Activated CD4-positive, alpha-beta T cell treated with anti-CD3 and anti-CD28 coated beads, Interleukin-2, Interleukin-6, amounts not matched to agents 100 ng/mL and 50 ng/mL, durations not matched to agents 16 hours and 8 hours (primary cell): ENCODE results near the gene ANKRD39.
"Not testable (repeated sequence)": the region's sequence is repeated elsewhere in the genome, so short reads cannot be mapped to it uniquely, and the experiment has no call there.

ENCODE experiments used
- DNase-seq: peaks from one replicate; pipeline ENCODE4 v3.0.0-alpha.2; 2020

The ANKRD39 gene

DNA sequence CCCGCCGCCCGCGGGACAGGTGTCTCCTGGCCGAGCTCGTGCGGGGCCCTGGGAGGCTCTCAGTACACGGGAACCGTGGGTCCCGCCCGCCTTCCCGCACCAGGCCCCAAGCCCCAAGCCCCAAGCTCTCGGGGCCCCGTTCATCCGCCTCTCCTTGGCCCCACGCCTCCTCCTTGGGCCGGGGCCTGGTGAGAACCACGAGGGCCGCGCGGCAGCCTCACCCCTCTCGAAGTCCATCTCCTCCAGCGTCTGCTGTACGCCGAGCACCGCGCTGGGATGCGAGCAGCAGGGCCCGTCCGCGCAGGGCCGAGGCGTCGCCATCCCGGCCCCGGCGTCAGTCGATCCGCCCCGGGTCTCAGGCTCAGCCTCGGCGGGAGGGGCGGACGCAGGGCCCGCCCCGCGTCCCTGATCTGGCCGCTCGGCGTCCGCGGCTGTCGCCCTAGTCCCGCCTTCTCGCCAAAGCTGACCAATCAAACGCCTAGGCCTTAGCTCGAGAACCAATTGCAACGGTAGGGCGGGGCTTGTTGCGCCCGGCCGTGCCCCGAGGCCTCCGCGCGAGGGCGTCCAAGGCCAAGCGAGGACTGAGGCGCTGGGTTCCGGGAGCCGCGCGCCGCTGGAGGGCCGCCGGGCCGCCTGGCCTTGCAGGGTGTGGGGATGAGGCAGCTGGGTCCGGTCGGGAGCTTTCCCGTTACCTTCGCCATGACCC, at the start of gene ANKRD39:
ANKRD39 (minus strand) TSS at position 350 of the 706 bp plus-strand sequence; CDS start at position 321, 29 bp downstream.
- DNase-seq, result peak; percentile 99

DNA sequence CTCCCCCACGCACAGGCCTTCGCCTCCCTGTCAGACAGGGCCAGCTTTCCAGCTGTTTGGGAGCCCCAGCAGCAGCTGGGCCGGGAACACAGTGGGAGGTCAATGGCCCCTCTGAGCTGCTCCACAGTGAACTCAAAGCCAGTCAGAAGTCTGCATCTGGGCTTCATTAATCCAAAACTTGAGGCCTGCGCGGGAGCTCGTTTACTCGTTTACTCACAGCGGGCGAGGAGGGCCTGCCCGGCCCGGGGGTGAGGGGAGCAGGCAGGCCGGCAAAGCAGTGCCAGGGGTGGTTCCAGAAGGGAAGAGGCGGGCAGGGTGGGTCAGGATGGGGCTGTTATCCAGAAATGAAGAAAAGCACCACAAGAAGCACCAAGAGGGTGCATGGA, 48.9 kb upstream of the ANKRD39 start:
- DNase-seq, result no peak

- DNase-seq, result no peak
These were observed 46.0 kb upstream of the ANKRD39 start for GRCh38 chr2:96903815-96904214.

DNA sequence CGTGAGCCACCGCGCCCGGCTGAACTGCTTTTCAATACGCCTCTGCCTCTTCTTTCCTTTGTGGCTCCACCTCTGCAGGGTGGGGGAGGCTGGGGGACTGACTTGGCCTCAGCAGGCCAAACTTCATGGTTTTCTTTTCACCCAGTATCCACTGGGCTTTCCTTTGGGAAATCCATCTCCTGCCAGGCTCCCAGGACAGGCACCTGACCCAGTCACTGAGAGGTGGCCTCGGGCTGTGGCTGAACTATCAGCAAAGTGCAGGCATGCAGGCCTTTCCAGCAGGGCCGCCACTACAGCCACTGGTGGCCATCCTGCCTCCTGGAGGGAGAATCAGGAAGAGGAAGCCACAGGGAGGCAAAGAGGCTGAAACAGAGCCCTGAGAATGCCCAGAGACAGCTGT, 45.5 kb upstream of the ANKRD39 start:
- DNase-seq, result no peak

DNA sequence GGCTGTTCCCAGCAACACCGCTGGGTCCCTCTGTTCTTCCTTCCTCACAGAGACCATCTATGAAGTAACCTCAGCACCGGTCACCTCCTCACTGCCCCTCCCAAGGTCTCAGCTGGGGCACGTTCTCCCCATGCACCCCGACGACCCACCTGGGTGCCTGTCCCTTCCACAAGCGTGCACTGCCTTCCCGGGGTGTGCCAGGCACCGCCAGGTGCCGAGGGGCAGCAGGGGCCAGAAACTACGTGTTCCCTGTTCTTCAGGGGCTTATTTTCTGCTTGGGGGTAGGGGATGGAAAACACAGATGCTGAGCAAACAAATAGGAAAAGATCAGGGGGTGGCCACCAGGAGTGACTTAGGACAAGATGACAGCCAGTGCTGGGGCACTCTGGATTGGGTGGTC, 42.4 kb upstream of the ANKRD39 start:
- DNase-seq, result no peak

DNA sequence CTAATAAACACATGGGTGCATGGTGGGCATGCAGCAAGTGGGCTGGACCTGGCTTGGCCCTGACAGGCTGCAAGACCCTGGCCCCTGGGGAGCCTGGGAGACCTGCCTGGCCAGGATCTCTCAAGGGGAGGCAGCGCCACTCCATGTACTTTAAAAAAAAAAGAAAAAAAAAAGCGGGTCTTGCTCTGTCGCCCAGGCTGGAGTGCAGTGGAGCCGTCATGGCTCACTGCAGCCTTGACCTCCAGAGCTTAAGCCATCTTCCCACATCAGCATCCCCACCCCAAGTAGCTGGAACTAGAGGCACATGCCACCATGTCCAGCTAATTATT, 41.6 kb upstream of the ANKRD39 start:
- DNase-seq, result no peak

DNA sequence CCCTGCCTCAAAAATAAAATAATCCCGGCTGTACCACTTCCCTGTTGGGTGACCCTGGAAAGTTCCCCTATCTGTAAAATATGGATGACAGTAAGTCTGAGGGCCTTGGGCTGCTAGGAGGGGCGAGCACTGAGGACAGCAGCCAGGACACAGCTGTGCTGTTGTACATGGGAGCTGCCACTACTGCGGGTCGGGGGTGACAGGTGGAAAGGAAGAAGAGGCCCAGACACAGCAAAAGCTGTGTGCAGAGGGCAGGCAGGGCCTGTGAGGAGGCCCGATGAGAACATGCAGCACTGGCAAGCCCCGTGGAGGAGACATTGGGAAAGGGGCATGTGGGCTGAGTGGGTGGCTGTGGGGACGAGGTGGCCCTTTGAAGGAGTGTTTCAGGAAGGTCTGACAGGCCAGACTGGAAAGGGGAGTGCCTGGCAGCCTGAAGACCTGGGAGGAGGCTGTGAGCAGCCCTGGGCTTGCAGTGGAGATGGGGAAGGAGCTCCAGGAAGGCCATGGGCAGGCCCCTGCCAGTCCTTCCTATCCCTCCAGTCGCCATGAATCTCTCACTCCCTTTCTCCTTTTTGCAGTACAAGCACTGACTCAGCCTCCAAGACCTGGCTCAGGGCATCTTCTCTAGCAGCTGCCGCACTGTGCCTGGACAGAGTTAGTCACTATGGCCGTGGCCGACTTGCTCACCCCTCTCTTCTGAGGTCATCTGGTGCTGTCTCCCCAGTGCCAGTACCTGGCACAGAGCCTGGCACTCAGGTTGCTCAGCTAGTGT, 41.0 kb upstream of the ANKRD39 start:
- DNase-seq, result no peak

- no peak for DNase-seq
These were observed 40.3 kb upstream of the ANKRD39 start for GRCh38 chr2:96898135-96898505.

- no peak for DNase-seq
These were observed 39.8 kb upstream of the ANKRD39 start for GRCh38 chr2:96897491-96898134.

DNA sequence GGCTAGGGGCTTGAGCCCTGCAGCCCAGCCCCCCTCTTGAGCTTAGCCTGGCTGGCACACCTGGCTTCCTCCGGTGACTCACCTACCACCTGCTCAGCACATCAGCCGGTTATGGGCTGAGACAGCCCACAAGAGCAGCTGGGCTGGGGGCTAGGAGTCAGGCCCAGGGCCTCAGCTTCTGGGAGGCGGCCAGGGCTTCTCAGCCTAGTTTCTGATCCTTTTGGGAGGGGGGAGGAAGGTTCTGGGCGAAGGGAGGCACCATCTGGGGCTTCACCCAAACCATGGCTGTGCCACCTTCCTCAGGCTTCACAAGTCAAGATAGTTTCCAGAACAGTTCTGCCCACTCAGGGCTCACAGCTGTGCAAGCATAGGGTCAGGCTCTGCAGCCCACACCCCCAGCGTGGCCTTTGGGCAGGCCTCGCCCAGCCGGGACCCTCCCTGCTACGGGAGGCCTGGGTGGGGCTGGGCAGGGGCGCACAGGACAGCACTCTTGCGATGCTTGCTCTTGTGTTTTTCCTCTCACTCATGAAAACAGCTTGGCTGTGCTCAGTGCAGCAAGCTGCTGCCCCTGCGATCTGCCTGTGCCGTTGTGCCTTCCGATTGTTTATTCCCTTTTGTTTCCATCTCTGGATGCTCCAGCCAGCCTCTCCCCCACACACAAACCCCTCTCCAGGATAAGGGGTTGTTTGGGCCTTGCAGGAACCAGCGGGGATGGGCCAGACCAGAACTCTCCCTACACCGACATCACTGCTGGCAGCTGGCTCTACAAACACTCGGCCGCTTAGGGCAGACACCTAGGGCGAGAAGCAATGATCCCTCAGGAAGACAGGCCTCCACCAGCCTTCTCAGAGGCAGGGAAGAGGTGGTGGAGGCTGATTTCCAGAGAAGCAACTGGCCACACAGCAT, 38.2 kb upstream of the ANKRD39 start:
- no peak for DNase-seq

DNA sequence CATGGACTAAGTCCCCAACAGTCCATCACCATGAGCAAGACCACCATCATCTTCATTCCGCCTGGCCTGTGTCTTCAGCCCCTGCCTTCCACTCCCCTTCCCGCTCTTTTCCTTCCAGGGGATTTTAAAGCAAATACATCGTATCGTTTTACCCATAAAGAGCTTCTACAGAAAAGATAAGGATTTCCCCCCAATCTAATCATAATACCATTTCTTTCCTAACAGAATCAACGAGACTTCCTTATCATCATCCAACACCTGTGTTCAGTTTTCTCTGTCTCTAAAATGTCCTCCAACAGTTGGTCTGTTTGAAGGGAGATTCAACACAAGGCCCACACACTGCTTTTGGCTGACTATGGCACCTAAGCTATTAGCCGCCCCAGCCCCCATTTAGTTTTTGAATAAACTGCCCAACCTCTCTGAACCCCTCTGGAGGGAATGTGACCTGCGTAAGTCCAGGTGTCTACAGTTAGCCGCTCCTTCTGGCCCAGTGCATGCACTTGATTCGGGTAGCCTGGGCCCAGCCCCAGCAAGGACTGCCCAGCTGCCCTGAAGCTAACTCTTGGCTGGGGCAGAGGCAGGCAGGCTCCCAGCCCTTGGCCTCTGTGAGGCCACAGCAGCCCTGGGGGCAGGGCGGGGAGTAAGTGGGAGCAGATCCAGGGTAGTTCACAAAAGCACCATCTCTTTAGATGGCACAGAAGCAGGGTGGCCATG, 37.4 kb upstream of the ANKRD39 start:
- no peak for DNase-seq

GRCh38 chr2:96894151-96894531, 36.3 kb upstream of the ANKRD39 start:
- no peak for DNase-seq

GRCh38 chr2:96893289-96894150, 35.7 kb upstream of the ANKRD39 start:
- no peak for DNase-seq

DNA sequence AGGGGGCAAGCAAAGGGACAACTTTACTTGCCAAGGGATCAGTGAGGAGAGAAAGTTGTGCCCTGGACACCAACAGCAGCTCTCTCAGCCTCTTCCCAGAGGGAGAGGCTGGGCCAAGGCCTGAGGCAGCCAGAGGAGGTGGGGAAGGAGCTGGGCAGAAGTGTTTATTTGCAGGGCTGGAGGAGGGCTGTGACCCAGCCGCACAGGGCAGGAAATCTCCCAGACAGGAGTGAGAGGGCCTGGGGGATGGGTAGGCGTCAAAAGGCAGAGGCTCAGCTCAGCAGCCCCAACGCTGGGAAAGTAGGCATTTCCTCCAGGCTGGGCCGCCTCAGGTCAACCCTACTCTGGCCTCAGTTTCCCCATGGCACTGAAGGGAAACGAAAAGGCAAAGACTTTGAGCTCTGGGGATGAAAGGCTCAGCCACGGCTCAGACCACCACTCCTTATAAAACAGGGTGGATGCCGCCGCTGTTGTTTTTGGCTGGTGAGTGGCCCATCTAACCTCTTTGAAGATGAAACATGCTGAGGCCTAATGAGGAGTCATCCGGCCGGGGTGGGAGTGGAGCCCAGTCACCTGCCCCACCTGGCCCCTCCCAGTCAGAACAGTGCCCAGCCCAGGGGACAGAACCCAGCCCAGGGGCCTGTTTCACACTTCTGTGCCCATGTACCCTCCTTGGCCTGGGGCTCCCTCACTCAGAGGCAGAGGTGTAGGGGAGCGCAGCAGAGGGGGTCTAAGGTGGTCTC, 33.9 kb upstream of the ANKRD39 start:
- no peak for DNase-seq

GRCh38 chr2:96890726-96891385, 33.0 kb upstream of the ANKRD39 start:
- DNase-seq, result no peak

- no peak for DNase-seq
These were observed 32.4 kb upstream of the ANKRD39 start for GRCh38 chr2:96890252-96890651.

DNA sequence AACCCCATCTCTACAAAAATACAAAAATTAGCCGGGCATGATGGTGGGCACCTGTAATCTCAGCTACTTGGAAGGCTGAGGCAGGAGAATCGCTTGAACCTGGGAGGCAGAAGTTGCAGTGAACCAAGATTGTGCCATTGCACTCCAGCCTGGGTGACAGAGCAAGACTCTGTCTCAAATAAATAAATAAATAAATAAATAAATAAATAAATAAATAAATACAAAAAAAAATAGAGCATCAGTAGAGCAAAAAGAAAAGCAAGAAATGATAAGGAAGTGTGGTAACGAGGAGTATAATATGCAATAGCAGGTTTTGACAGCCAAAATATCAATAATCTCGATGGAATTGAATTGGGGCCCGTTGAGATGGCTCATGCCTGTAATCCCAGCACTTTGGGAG, 31.7 kb upstream of the ANKRD39 start:
- not testable (repeated sequence) for DNase-seq

DNA sequence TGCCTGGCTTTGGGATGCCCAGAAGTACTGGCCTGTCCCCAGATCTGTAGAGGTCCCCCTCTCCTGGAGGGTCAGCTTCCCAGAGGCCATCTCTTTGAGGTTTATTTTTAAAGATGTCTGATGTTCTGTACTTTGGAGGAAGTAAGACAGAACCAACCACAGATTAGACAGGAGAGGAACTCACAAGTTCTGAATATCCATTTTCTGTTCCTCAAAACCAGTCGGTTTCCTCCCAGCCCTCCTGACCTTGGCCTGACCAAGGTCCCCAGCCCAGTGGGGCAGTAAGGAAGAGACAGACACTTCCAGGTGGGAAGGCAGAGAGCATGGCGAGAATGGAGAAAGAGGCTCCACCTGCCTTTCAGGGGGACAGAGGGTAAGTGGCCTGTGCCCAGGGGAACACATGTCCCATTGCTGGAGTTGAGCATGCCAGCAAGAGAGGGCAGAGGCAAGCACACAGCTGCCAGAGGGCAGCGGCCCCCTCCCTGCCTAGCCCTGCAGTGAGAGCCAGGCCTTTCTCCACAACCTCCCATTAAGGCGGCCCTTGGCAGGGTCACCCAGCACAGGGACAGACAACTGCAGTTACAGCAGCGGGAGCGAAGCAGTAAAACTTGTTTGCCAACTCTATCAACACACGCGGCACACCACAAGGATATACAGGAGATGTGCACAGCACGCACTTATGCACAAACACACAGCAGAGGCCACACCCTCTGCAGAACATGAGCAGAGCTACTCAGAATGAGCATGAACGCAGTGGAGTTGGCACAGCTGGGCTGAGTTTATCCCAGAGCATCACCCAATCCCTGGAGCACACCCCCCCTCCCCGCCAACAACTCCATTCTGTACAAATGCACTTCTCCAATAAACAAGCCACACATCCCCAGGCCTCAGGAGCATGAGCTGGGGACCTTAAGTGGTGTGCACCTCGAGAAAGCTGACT, 30.5 kb upstream of the ANKRD39 start:
- no peak for DNase-seq

- no peak for DNase-seq
These were observed 29.7 kb upstream of the ANKRD39 start for GRCh38 chr2:96887493-96888012.
